Measurements from ENCODE around the gene FANCC.

The FANCC gene

DNA sequence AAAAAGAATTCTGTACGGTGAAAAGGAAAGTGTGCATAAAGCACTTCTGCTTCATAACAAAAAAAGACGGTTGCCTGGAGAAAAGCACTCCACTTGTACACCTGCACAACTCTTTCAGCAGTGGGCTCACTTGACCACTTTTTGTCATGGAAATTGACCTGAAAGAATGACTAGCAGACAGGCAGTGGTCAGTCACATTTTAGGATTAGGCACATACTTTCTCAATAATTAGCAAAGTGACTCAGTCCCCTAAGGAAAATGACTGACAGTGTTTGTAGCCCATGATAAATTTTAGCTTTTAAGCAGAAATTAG is 169.3 kb downstream of the FANCC start:
- DNase-seq (ENCODE audit: low read depth in 2 of 2) = no peak

DNA sequence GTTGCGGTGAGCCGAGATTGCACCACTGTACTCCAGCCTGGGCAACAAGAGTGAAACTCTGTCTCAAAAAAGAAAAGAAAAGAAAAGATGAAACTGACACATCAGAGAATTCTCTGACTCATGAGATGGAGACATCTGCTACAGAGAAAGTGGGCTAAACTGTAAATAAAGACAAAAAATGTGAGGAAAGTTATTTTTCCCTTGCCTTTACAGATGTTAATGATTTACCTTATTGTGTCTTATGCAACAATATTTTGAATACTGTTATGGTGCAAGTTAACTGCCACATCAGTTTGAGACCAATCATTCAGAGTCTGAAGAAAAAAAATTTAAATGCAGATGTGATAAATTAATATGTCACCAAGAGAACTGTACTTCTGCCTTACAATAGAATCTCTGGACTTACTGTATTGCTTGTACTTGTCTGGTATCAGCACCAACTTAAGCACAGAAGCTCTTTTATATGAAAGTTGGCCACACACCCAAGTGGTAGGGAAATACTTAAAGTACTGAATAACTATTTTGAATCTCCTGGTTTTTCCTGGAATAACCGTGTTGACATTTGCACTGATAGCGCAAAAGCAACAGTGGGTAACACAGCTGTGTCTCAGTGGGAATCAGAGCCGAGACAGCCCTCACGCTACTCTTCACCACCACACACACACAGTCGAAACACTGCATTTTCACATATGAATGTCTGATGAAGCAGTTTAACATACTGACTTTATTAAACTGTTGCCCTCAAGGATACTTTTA is 169.9 kb downstream of the FANCC start:
- no peak for DNase-seq (ENCODE audit: low read depth in 2 of 2)

DNA sequence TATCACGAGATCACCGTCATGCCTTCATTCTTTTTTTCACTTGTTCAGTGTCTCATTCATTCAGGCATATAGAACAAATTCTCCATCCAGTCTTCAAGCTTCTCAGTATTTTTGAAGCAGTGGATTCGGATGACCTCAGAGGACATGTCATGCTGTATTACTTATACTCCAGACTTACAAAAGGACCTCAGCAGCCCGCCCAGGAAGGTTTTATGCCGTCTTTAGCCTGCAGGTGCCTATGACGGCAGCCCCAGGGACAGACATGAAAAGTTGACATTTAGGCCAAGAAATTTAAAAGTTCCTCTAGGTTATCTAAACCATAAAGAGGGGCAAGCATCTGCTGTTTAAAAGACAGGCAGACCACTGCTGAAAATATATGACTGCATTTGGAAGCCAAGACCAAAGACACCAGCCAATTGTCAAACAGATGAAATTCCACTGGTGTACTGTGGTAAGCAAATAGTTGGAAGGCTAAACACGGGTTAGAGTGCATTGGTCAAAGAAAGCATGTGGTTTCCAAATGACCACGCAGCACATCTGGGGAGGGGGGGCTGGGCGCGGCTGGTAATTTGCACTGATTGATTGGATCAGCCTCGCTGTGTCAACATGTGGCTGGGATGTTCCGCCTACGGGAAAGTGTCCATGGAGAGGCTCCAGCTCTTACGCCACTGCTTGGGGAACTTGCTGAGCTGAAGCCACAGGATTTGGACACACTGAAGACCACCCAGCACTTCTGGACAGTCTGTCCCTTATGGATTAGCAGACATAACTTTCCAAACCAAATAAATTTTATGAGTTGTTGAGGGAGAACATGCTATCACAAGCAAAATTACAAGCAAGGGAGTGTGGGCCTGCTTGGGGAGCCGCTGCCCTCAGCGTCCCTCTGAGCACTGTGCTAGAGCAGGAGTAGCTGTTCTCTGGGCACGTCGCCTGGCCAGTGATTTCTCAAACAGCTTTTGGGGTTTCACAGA is 173.6 kb downstream of the FANCC start:
- DNase-seq (ENCODE audit: low read depth in 2 of 2) = no peak

- DNase-seq (ENCODE audit: low read depth in 2 of 2) = no peak
These were observed 174.8 kb downstream of the FANCC start for GRCh38 chr9:95142728-95143127.

- no peak for DNase-seq (ENCODE audit: low read depth in 2 of 2)
These were observed 175.2 kb downstream of the FANCC start for GRCh38 chr9:95142315-95142714.

DNA sequence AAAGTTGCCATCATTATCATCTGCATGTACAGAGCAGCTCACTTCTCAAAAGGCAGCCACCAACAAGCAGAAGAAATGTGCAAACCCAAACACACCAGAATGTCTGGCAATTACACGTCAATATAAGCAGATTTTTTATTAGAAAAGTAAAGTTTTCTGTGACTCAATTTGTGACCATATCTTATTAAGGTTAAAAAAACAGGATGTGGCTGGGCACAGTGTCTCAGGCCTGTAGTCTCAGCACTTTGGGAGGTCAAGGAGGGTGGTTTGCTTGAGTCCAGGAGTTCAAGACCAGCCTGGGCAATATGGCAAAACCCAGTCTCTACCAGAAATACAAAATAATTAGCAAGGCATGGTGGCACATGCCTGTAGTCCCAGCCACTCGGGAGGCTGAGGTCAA is 176.7 kb downstream of the FANCC start:
- DNase-seq (ENCODE audit: low read depth in 2 of 2) = no peak

- DNase-seq (ENCODE audit: low read depth in 2 of 2) = no peak
These were observed 178.4 kb downstream of the FANCC start for GRCh38 chr9:95139126-95139525.

DNA sequence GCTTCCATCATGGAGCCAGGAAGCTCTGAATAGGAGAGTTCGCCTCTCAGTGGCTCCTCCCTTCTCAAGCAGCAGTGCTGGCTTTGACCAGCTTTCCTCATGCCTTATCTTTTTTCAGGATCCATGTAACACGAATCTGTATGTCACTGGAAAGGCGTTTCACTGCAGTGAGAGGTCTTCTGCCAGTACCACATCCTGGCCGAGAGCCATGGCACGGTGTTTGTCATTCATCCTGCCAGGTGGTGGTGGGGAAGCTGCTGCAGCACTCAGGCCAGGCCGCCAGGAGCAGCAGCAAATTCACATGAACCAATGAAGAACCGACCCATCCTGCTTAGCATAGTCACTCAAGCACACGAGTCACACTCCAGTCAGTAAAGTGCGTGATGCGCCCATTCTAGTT is 179.0 kb downstream of the FANCC start:
- no peak for DNase-seq (ENCODE audit: low read depth in 2 of 2)

- DNase-seq (ENCODE audit: low read depth in 2 of 2) = no peak
These were observed 179.8 kb downstream of the FANCC start for GRCh38 chr9:95137587-95138145.

DNA sequence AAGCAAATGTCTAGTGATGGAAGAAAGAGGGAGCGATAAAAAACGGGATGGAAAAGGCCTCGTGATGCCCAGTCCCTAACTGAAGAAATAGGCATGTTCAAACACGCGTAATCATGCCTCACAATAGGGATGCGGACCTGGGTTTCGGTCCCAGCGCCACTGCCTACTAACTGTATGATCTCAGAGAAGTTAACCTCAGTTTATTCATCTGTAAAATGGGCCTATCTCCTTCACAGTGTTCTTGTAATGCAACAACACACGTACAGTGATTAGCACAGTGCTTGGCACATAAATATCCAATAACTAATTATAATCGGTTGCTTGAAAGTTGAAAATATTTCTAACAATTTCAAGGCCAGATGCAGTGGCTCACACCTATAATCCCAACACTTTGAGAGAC is 181.8 kb downstream of the FANCC start:
- no peak for DNase-seq (ENCODE audit: low read depth in 2 of 2)

DNA sequence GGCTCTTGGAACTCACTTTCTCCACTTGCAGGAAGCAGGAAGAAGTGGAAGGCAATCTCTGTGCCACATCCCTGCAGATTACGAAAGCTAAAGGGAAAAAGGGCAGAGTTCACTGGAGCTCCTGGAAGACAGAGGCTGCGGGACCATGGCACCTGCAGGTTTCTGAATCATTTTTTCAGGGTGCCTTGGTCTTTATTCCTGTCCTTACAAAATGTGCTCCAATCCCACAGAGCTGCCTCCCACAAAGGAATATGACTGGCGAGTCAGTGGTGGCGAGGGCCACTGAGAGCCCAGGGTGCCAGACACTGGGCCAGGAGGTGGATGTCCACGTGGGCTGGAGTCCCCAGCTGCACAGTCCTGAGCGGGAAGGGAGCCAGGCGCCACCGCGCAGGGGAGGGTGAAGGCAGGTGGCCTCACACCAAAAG is 183.0 kb downstream of the FANCC start:
- DNase-seq (ENCODE audit: low read depth in 2 of 2) = no peak

DNA sequence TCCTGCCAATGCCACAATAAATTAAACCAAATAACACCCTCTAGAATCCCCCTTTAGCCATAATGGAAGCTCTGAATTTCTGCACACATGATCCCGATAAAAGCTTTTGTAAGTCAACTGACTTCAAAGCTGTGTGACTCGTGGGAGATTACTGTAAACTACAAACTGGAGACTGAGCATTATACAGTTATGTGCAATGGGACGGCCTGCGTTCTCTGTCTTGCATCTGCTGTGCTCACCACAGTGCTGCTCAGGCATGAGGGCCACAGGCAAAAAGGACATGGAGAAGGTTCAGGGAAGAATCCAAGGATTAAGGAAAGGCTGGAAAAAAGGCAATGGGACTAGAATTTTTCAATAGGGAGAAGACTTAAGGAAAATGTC is 184.2 kb downstream of the FANCC start:
- no peak for DNase-seq (ENCODE audit: low read depth in 2 of 2)

- DNase-seq (ENCODE audit: low read depth in 2 of 2) = no peak
These were observed 184.9 kb downstream of the FANCC start for GRCh38 chr9:95132366-95133324.

GRCh38 chr9:95131023-95131943 is 186.2 kb downstream of the FANCC start:
- no peak for DNase-seq (ENCODE audit: low read depth in 2 of 2)

GRCh38 chr9:95130484-95130883 is 187.0 kb downstream of the FANCC start:
- DNase-seq (ENCODE audit: low read depth in 2 of 2) = no peak

- no peak for DNase-seq (ENCODE audit: low read depth in 2 of 2)
These were observed 187.8 kb downstream of the FANCC start for GRCh38 chr9:95129476-95130291.

GRCh38 chr9:95128177-95128524 is 189.4 kb downstream of the FANCC start:
- no peak for DNase-seq (ENCODE audit: low read depth in 2 of 2)

GRCh38 chr9:95127249-95128176 is 190.0 kb downstream of the FANCC start:
- peak; percentile 15 to 29 for DNase-seq (ENCODE audit: low read depth in 2 of 2)

DNA sequence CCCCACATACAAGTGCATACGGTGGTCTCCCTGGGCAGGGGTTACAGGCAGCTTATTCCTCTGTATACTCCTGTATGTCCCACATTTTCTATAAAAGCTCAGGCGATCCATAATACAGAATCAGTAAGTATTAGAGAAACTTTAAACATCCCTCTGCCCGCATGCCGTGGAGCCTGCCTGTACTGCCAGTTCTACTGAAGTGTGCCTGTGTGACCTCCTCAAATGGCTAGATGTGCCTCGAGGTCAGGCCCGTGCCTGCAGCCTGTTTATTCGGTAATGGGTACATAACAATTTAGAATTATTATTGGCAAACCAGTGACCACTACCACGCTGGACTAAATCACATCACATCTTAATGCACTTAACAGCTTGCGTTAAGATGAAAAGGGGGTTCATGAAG is 190.8 kb downstream of the FANCC start:
- no peak for DNase-seq (ENCODE audit: low read depth in 2 of 2)
